K562 (cell line): ENCODE data around the gene ARAP1. TPM values are rescaled to one million over a fixed set of nuclear protein-coding genes. Genes with fewer than 3 reads are reported as not detected.

ENCODE experiments used
- CBFB ChIP-seq: sonication (generic); formaldehyde crosslinking; IDR thresholded peaks from 2 replicates; pipeline ENCODE4 v1.4.0; 2020; ENCODE audit warnings: mild to moderate bottlenecking, missing genetic modification reagents
- CREB3L1 ChIP-seq: fragments of 450-650 bp; IDR thresholded peaks from 2 replicates; pipeline ENCODE4 v1.6.1; 2014; ENCODE audit warnings: low read depth, mild to moderate bottlenecking, moderate library complexity, borderline replicate concordance
- DEAF1 ChIP-seq: fragments of 450-650 bp; formaldehyde crosslinking; IDR thresholded peaks from 2 replicates; pipeline ENCODE4 v1.4.0; 2020; ENCODE audit warnings: mild to moderate bottlenecking, moderate library complexity
- DPF2 ChIP-seq: fragments of 450-650 bp; IDR thresholded peaks from 2 replicates; pipeline ENCODE4 v1.6.1; 2016
- ERF ChIP-seq: fragments of 450-650 bp; formaldehyde crosslinking; IDR thresholded peaks from 2 replicates; pipeline ENCODE4 v1.4.0; 2020; ENCODE audit warnings: mild to moderate bottlenecking, mixed read lengths
- HDAC1 ChIP-seq, 2 experiments: fragments of 450-650 bp; IDR thresholded peaks; 2 replicates each; pipeline ENCODE4 v1.6.1; 2016 to 2017; ENCODE audit warnings: inconsistent platforms in 1 of 2, mild to moderate bottlenecking in 1 of 2, moderate library complexity in 1 of 2
- NFE2 ChIP-seq: IDR thresholded peaks from 2 replicates; pipeline ENCODE4 v1.6.1; 2014; ENCODE audit warnings: antibody characterized with exemption, low read depth
- NR2C1 ChIP-seq, 2 experiments: fragments of 450-650 bp; IDR thresholded peaks; 2 replicates each; pipeline ENCODE4 v1.6.1; 2017; ENCODE audit warnings: mild to moderate bottlenecking in 2 of 2, antibody characterized with exemption in 1 of 2, inconsistent platforms in 1 of 2, missing compliant biosample characterization in 1 of 2, missing genetic modification characterization in 1 of 2
- RBFOX2 ChIP-seq: fragments of 200-400 bp; formaldehyde crosslinking; IDR thresholded peaks from 2 replicates; pipeline ENCODE4 v1.6.1; 2017; ENCODE audit warnings: low read depth, mild to moderate bottlenecking, low read length, moderate library complexity
- SMC3 ChIP-seq: conservative IDR thresholded peaks from 2 replicates; pipeline ENCODE4 v1.6.1; 2011; ENCODE audit warnings: low read depth, low read length, improper control_type of control experiment; ENCODE audit not compliant: insufficient read depth
- TAL1 ChIP-seq: fragments of 450-650 bp; IDR thresholded peaks from 2 replicates; pipeline ENCODE4 v1.6.1; 2016; ENCODE audit warnings: mild to moderate bottlenecking
- TBL1XR1 ChIP-seq, 2 experiments: IDR thresholded peaks; 2 replicates each; pipeline ENCODE4 v1.6.1; 2012; ENCODE audit warnings: improper control_type of control experiment in 2 of 2, low read length in 2 of 2, mild to moderate bottlenecking in 1 of 2
- TFAP4 ChIP-seq: sonication (generic); formaldehyde crosslinking; IDR thresholded peaks from 2 replicates; pipeline ENCODE4 v1.8.0; 2022; ENCODE audit warnings: missing genetic modification reagents, mild to moderate bottlenecking, moderate library complexity, borderline replicate concordance
- YY1 ChIP-seq, 3 experiments: IDR thresholded peaks; 2 replicates each; pipeline ENCODE4 v1.6.1; 2011; ENCODE audit warnings: low read length in 2 of 3, mild to moderate bottlenecking in 2 of 3, moderate library complexity in 2 of 3, borderline replicate concordance in 1 of 3, control low read depth in 1 of 3, low read depth in 1 of 3; ENCODE audit not compliant: insufficient read depth in 3 of 3, insufficient replicate concordance in 2 of 3, control insufficient read depth in 1 of 3, insufficient read length in 1 of 3; ENCODE audit errors: extremely low read depth in 1 of 3
- ZEB2 ChIP-seq: fragments of 450-650 bp; IDR thresholded peaks from 2 replicates; pipeline ENCODE4 v1.6.1; 2016
- ZNF408 ChIP-seq: fragments of 250-450 bp; sonication (Bioruptor Pico); IDR thresholded peaks from 2 replicates; pipeline ENCODE4 v1.4.0; 2020; ENCODE audit warnings: low read depth, mild to moderate bottlenecking, moderate library complexity
- ZNF644 ChIP-seq: fragments of 200-800 bp; sonication (Bioruptor generic); IDR thresholded peaks from 2 replicates; pipeline ENCODE4 v1.6.1; 2016; ENCODE audit warnings: low read depth, missing genetic modification characterization, missing compliant biosample characterization
- polyA plus RNA-seq, 8 experiments: library from polyadenylated mRNA; depleted of rRNA in 4 of 8; stranded (reverse) in 5 of 8; unstranded in 3 of 8; fragments of >200 nt; fragmentation: Nextera tagmentation in 2 of 8; fragmentation: Illumina TruSeq in 1 of 8; extraction: Ambion mirVana in 2 of 8; extraction: Trizol in 1 of 8; gene quantifications; 2 replicates each; pipeline versions ENCODE4 v1.2.1 to v1.2.3, GENCODE V29; 2011 to 2014; ENCODE audit warnings: inconsistent platforms in 1 of 8, missing spikeins in 1 of 8
- total RNA-seq, 7 experiments: library from RNA; depleted of rRNA in 6 of 7; stranded (reverse); fragments of >200 nt in 6 of 7; fragmentation: Illumina TruSeq in 2 of 7; extraction: Trizol in 2 of 7; gene quantifications; 2 replicates each; pipeline versions ENCODE4 v1.2.1 to v1.2.3, GENCODE V29; 2011 to 2021; ENCODE audit warnings: low replicate concordance in 1 of 7
- TF ChIP-seq, protein P1 (sequence below): fragments of 250-450 bp; sonication (Bioruptor Pico); IDR thresholded peaks from 2 replicates; pipeline ENCODE4 v1.5.0; 2022; ENCODE audit warnings: mild to moderate bottlenecking

The ARAP1 gene
- total and polyA plus RNA-seq, 9 of the 15 experiments (the other 6 are each of a cell fraction or from before 2014, with no cell fraction given) = 0.23 to 67.0 (median 24.6) TPM

GRCh38 chr11:72776117-72776843 lies 24.1 kb upstream of the ARAP1 start (continued):
- TF ChIP-seq CREB3L1 (peak; percentile 19; the same call in 1 of the 2 replicates), TFAP4 (CRISPR knock-in tag) (peak; percentile 97), ZNF408 (CRISPR knock-in tag) (no peak), SMC3 (no peak), ZEB2 (peak; percentile 70; the same call in 1 of the 2 replicates), ERF (CRISPR knock-in tag) (no peak; the same call in 1 of the 2 replicates), NFE2 (peak; percentile 97), DPF2 (peak; percentile 96), HDAC1 (IDR thresholded peaks at IDR 0.05) (0 out of 4 replicates have a peak, but pooled peaks of 1 of the 2 experiments have one; percentile 14), TBL1XR1 (IDR thresholded peaks at IDR 0.05; ENCODE audit: low read length in 2 of 2) (peak; percentile 52 to 54; a peak in 2 of 4 replicates), TAL1 (peak; percentile 83), CBFB (CRISPR knock-in tag) (peak; percentile 28; the same call in 1 of the 2 replicates), NR2C1 (IDR thresholded peaks at IDR 0.05) (peak; percentile 74; the same call in 1 of the 2 replicates), NR2C1 (tag; IDR thresholded peaks at IDR 0.05) (peak; percentile 70; the same call in 1 of the 2 replicates), DEAF1 (CRISPR knock-in tag) (no peak), ZNF644 (tag) (0 out of 2 replicates have a peak, but pooled peaks have one; percentile 52), YY1 (IDR thresholded peaks at IDR 0.05; ENCODE audit: borderline replicate concordance in 1 of 3, control insufficient read depth in 1 of 3, extremely low read depth in 1 of 3, insufficient read depth in 3 of 3, insufficient read length in 1 of 3, insufficient replicate concordance in 2 of 3, low read depth in 1 of 3, low read length in 2 of 3) (peak in 1 of 3 experiments; percentile 79), RBFOX2 (no peak)
- TF ChIP-seq, protein P1, sequence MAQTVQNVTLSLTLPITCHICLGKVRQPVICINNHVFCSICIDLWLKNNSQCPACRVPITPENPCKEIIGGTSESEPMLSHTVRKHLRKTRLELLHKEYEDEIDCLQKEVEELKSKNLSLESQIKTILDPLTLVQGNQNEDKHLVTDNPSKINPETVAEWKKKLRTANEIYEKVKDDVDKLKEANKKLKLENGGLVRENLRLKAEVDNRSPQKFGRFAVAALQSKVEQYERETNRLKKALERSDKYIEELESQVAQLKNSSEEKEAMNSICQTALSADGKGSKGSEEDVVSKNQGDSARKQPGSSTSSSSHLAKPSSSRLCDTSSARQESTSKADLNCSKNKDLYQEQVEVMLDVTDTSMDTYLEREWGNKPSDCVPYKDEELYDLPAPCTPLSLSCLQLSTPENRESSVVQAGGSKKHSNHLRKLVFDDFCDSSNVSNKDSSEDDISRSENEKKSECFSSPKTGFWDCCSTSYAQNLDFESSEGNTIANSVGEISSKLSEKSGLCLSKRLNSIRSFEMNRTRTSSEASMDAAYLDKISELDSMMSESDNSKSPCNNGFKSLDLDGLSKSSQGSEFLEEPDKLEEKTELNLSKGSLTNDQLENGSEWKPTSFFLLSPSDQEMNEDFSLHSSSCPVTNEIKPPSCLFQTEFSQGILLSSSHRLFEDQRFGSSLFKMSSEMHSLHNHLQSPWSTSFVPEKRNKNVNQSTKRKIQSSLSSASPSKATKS (CRISPR knock-in tag) = 0 out of 2 replicates have a peak, but pooled peaks have one; percentile 54
